ENCODE data around the gene TNS3.

The TNS3 gene

DNA sequence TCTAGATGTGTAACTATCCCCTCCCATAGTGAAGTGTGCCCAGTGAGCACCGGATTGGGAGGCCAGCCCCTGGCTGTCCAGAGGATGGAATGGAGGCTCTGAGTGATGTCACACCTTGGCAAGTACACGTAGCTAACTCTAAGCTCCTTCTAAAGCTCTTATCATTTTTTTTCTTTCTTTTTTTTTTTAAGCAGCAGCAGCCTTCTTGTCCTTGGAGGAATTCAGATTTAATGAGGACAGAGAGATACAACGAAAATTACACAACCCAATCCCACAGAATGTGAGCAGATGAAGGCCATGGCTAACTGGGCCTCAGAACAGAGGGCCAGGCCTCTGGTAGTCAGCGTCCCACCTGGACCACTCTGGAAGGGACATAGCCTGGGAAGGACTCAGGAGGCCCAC is 11.3 kb downstream of the TNS3 start:
- Histone ChIP-seq H4K20me1 (ENCODE audit: insufficient read depth) (no peaks in the 10 kb centered on the region), H3K9ac (no peak overlapping the region), H3K27me3 (ENCODE audit: insufficient read depth, low read depth) (no peaks in the 10 kb centered on the region), H3K4me3 (IDR thresholded peaks at IDR 0.05; ENCODE audit: insufficient read depth, low read depth, low read length) (no peak overlapping the region), H3K79me2 (ENCODE audit: insufficient read depth, low read depth) (no peaks in the 10 kb centered on the region), H3K4me1 (ENCODE audit: low read depth, poor library complexity, severe bottlenecking) (no peaks in the 10 kb centered on the region), H2AFZ (ENCODE audit: low read depth) (no peak overlapping the region), H3K36me3 (ENCODE audit: insufficient read depth) (no peaks in the 10 kb centered on the region), H3K27ac (no peak overlapping the region), H3K4me2 (no peak overlapping the region)
- TF ChIP-seq, protein P1, sequence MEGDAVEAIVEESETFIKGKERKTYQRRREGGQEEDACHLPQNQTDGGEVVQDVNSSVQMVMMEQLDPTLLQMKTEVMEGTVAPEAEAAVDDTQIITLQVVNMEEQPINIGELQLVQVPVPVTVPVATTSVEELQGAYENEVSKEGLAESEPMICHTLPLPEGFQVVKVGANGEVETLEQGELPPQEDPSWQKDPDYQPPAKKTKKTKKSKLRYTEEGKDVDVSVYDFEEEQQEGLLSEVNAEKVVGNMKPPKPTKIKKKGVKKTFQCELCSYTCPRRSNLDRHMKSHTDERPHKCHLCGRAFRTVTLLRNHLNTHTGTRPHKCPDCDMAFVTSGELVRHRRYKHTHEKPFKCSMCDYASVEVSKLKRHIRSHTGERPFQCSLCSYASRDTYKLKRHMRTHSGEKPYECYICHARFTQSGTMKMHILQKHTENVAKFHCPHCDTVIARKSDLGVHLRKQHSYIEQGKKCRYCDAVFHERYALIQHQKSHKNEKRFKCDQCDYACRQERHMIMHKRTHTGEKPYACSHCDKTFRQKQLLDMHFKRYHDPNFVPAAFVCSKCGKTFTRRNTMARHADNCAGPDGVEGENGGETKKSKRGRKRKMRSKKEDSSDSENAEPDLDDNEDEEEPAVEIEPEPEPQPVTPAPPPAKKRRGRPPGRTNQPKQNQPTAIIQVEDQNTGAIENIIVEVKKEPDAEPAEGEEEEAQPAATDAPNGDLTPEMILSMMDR (conservative IDR thresholded peaks at IDR 0.05; ENCODE audit: low read depth, low read length) = no peak

DNA sequence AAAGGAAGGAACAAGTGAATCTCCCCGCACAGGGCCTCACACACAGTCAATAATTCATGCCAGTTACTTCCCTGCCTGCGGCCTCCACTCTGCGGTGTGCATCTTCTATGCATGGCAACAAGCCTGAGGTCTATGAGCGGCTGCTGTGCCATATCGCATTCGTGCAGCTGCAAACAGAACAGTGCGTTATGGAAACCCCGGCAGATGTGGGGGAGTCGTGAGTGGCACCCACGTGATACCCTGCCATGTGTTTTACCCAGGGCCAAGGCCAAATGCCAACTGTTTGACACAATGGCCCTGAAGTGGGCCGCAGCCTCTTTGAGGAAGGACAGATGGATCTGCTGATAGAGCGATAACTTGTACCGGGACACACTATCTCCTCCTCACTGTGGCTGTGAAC is 13.4 kb downstream of the TNS3 start:
- TF ChIP-seq, protein P1 (conservative IDR thresholded peaks at IDR 0.05; ENCODE audit: low read depth, low read length) = no peak
- no peak overlapping the region for H2AFZ ChIP-seq (ENCODE audit: low read depth)
- no peak overlapping the region for H3K4me2 ChIP-seq
- no peak overlapping the region for H3K4me3 ChIP-seq (IDR thresholded peaks at IDR 0.05; ENCODE audit: insufficient read depth, low read depth, low read length)
- H3K79me2 ChIP-seq (ENCODE audit: insufficient read depth, low read depth) = no peaks in the 10 kb centered on the region
- H3K27me3 ChIP-seq (ENCODE audit: insufficient read depth, low read depth) = no peaks in the 10 kb centered on the region
- no peaks in the 10 kb centered on the region for H3K36me3 ChIP-seq (ENCODE audit: insufficient read depth)
- H3K27ac ChIP-seq = no peak overlapping the region
- H3K9ac ChIP-seq = no peak overlapping the region
- no peaks in the 10 kb centered on the region for H3K4me1 ChIP-seq (ENCODE audit: low read depth, poor library complexity, severe bottlenecking)
- no peaks in the 10 kb centered on the region for H4K20me1 ChIP-seq (ENCODE audit: insufficient read depth)

DNA sequence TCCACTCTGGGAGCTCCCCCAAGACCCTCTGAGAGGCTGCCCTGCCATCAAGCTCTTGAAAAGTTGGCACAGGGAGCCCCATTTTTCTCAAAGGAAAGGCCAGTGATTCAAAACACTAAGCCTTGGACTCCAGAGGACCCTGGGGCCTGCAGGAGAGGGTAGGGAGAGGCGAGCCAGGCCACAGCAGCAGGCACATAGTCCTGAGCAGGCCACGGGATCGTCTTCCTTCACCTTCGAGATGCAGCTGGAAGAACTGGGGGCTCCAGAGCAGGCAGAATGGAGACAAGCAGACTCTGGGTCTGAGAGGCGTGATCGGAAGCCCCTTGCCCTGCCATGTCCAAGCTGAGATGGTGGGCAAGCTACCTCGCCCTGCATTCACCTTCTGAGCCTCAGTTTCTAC is 13.9 kb downstream of the TNS3 start:
- TF ChIP-seq, protein P1 (conservative IDR thresholded peaks at IDR 0.05; ENCODE audit: low read depth, low read length) = no peak
- H3K36me3 ChIP-seq (ENCODE audit: insufficient read depth) = no peaks in the 10 kb centered on the region
- no peak overlapping the region for H2AFZ ChIP-seq (ENCODE audit: low read depth)
- no peaks in the 10 kb centered on the region for H3K27me3 ChIP-seq (ENCODE audit: insufficient read depth, low read depth)
- H3K4me2 ChIP-seq = no peak overlapping the region
- no peaks in the 10 kb centered on the region for H3K4me1 ChIP-seq (ENCODE audit: low read depth, poor library complexity, severe bottlenecking)
- H3K27ac ChIP-seq = no peak overlapping the region
- H3K79me2 ChIP-seq (ENCODE audit: insufficient read depth, low read depth) = no peaks in the 10 kb centered on the region
- no peak overlapping the region for H3K9ac ChIP-seq
- H3K4me3 ChIP-seq (IDR thresholded peaks at IDR 0.05; ENCODE audit: insufficient read depth, low read depth, low read length) = no peak overlapping the region
- no peaks in the 10 kb centered on the region for H4K20me1 ChIP-seq (ENCODE audit: insufficient read depth)

DNA sequence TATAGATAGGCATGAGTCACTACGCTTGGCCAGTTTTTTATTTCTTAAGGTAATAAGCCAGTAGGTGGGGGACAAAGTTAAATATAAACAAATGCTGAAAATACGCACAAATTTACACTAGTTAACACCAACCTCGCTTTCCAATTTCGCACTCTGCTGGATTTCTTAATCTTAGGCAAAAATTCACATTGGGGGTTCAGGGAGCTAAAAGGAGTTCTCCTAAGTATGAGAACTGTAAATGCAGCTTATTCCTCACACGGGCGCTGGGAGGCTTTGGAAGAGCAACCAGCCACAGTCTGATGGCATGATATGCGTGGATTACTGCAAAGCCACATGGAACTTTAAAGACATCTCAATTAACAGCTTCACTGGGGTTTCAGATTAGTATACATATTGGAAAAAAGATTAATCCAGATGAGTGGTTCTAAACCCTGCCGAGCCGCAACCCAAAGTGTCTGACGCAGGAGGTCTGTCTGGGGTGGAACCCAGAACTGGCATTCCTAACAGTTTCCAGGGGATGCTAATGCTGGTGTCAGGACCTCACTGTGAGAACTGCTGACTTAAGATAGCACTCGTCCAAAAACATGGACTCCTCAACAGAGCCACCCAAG is 16.2 kb downstream of the TNS3 start:
- Histone ChIP-seq H3K4me2 (no peak overlapping the region), H3K27me3 (ENCODE audit: insufficient read depth, low read depth) (no peaks in the 10 kb centered on the region), H4K20me1 (ENCODE audit: insufficient read depth) (no peaks in the 10 kb centered on the region), H3K4me3 (IDR thresholded peaks at IDR 0.05; ENCODE audit: insufficient read depth, low read depth, low read length) (no peak overlapping the region), H3K27ac (no peak overlapping the region), H3K4me1 (ENCODE audit: low read depth, poor library complexity, severe bottlenecking) (no peaks in the 10 kb centered on the region), H2AFZ (ENCODE audit: low read depth) (no peak overlapping the region), H3K36me3 (ENCODE audit: insufficient read depth) (no peaks in the 10 kb centered on the region), H3K9ac (no peak overlapping the region), H3K79me2 (ENCODE audit: insufficient read depth, low read depth) (no peaks in the 10 kb centered on the region)
- TF ChIP-seq, protein P1 (conservative IDR thresholded peaks at IDR 0.05; ENCODE audit: low read depth, low read length) = no peak

Data from KMS-11 (cell line).